Tibial nerve (tissue), 4 donors: Measurements from ENCODE around the gene SENP7.

ENCODE experiments used
- EP300 ChIP-seq, 2 donors: sonication (generic); formaldehyde crosslinking; IDR thresholded peaks; one replicate each; pipeline ENCODE4 v1.6.1; 2017; ENCODE audit warnings: antibody characterized with exemption in 2 of 2, mild to moderate bottlenecking in 1 of 2
- POLR2A ChIP-seq, 2 donors: fragments of 450-650 bp; IDR thresholded peaks; one replicate each; pipeline ENCODE4 v1.6.1; 2017; ENCODE audit warnings: antibody characterized with exemption in 2 of 2, mild to moderate bottlenecking in 2 of 2, moderate library complexity in 2 of 2
- TF ChIP-seq, protein P1 (sequence below), 5 experiments: fragments of 200-600 bp in 3 of 5; fragments of 450-650 bp in 2 of 5; sonication (generic) in 3 of 5; IDR thresholded peaks; one replicate each; pipeline ENCODE4 v1.5.1; 2016 to 2019; ENCODE audit warnings: antibody characterized with exemption in 5 of 5, mild to moderate bottlenecking in 3 of 5, moderate library complexity in 2 of 5

DNA sequence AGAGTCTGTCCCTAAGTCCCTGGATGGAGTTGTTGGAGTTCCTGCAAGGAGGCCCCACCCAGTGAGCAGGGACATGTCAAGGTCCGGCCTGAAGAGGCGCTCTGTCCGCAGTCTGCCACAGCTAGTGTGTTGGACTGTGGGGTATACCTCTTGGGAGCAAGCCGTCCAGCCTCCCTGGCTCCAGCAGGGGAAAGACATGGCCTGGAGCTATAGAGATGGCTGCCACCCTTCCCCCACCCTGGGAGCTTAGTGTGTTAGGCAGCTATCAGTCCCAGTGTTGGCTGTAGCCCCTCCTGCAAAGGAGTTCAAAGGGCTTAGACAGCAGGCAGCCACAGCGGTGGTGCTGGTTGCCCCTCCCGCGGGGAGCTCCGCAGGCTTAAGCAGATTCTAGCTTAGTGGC lies 212.9 kb downstream of the SENP7 start:
- TF ChIP-seq, protein P1, sequence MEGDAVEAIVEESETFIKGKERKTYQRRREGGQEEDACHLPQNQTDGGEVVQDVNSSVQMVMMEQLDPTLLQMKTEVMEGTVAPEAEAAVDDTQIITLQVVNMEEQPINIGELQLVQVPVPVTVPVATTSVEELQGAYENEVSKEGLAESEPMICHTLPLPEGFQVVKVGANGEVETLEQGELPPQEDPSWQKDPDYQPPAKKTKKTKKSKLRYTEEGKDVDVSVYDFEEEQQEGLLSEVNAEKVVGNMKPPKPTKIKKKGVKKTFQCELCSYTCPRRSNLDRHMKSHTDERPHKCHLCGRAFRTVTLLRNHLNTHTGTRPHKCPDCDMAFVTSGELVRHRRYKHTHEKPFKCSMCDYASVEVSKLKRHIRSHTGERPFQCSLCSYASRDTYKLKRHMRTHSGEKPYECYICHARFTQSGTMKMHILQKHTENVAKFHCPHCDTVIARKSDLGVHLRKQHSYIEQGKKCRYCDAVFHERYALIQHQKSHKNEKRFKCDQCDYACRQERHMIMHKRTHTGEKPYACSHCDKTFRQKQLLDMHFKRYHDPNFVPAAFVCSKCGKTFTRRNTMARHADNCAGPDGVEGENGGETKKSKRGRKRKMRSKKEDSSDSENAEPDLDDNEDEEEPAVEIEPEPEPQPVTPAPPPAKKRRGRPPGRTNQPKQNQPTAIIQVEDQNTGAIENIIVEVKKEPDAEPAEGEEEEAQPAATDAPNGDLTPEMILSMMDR (IDR thresholded peaks at IDR 0.05) = no peak
- TF ChIP-seq POLR2A (IDR thresholded peaks at IDR 0.05) = no peak
- no peak for TF ChIP-seq EP300 (IDR thresholded peaks at IDR 0.05)
